Activated CD4-positive, alpha-beta T cell treated with anti-CD3 and anti-CD28 coated beads, Interleukin-2, amount 10 ng/mL, durations not matched to agents 7 days and 5 days (primary cell): Measurements from ENCODE around the gene TPP2. TPM values are rescaled to one million over a fixed set of nuclear protein-coding genes. Genes with fewer than 3 reads are reported as not detected.

Source experiments
- CTCF ChIA-PET: fragments of 350-600 bp; sonication (Branson Sonifier 250); formaldehyde crosslinking; loops from one replicate; lab custom pipeline; 2021; ENCODE audit warnings: antibody characterized with exemption; lab: Charles Lee
- POLR2A ChIA-PET: fragments of 350-600 bp; sonication (Branson Sonifier 250); formaldehyde crosslinking; loops from one replicate; lab custom pipeline; 2021; ENCODE audit warnings: antibody characterized with exemption; lab: Charles Lee
- DNase-seq: peaks from one replicate; pipeline ENCODE4 v3.0.0-alpha.2; 2020
- H3K27ac Mint-ChIP-seq: one replicate; pipeline ENCODE4 v1.8.0; 2021; ENCODE audit warnings: mild to moderate bottlenecking, moderate library complexity, mixed read lengths
- H3K27me3 Mint-ChIP-seq: one replicate; pipeline ENCODE4 v1.8.0; 2021; ENCODE audit warnings: mixed read lengths
- H3K36me3 Mint-ChIP-seq: one replicate; pipeline ENCODE4 v1.8.0; 2021; ENCODE audit warnings: low read depth, mixed read lengths
- H3K4me1 Mint-ChIP-seq: one replicate; pipeline ENCODE4 v1.8.0; 2021; ENCODE audit warnings: mixed read lengths
- H3K4me3 Mint-ChIP-seq: one replicate; pipeline ENCODE4 v1.8.0; 2021; ENCODE audit warnings: mild to moderate bottlenecking, moderate library complexity, mixed read lengths
- H3K9me3 Mint-ChIP-seq: one replicate; pipeline ENCODE4 v1.8.0; 2021; ENCODE audit warnings: mixed read lengths
- total RNA-seq, 2 experiments: library from RNA; stranded (reverse); gene quantifications; one replicate each; pipeline ENCODE4 v1.2.3, GENCODE V29; 2021

Gene TPP2
- total RNA-seq, 2 experiments from 2014 or later = 95.9 to 115 TPM

- POLR2A ChIA-PET = interaction anchor here (0.9 kb wide), 1 partner anchor 70 kb away, joined by 3 read pairs; the partner anchor contains the start of gene TEX30
- no peaks in the 10 kb centered on the region for H3K9me3 Mint-ChIP-seq
- DNase-seq = no peak
- no peak overlapping the region for H3K4me3 Mint-ChIP-seq
- CTCF ChIA-PET = interaction anchor here (1.7 kb wide), 1 partner anchor 17 kb away, joined by 5 read pairs; no protein-coding TSS in a partner anchor
- no peaks in the 10 kb centered on the region for H3K4me1 Mint-ChIP-seq
- peaks cover 22% of the 10 kb centered on the region for H3K27me3 Mint-ChIP-seq
- no peak overlapping the region for H3K27ac Mint-ChIP-seq
- no peaks in the 10 kb centered on the region for H3K36me3 Mint-ChIP-seq
These were observed 106.4 kb downstream of the TPP2 start for GRCh38 chr13:102702965-102703725.

GRCh38 chr13:102703726-102704035, 106.9 kb downstream of the TPP2 start:
- Mint-ChIP-seq H3K4me3 (no peak overlapping the region), H3K27me3 (peaks cover 21% of the 10 kb centered on the region), H3K9me3 (no peaks in the 10 kb centered on the region), H3K36me3 (no peaks in the 10 kb centered on the region), H3K27ac (no peak overlapping the region), H3K4me1 (no peaks in the 10 kb centered on the region)
- POLR2A ChIA-PET = no interaction called here
- CTCF ChIA-PET = no interaction called here
- no peak for DNase-seq

- Mint-ChIP-seq H3K27me3 (peaks cover 25% of the 10 kb centered on the region), H3K9me3 (no peaks in the 10 kb centered on the region), H3K27ac (no peak overlapping the region), H3K36me3 (no peaks in the 10 kb centered on the region), H3K4me3 (no peak overlapping the region), H3K4me1 (no peaks in the 10 kb centered on the region)
- ChIA-PET CTCF (no interaction called here), POLR2A (no interaction called here)
- DNase-seq = no peak
These were observed 107.7 kb downstream of the TPP2 start for GRCh38 chr13:102704238-102705058.

- Mint-ChIP-seq H3K27me3 (peaks cover 24% of the 10 kb centered on the region), H3K4me1 (no peaks in the 10 kb centered on the region), H3K9me3 (no peaks in the 10 kb centered on the region), H3K4me3 (no peak overlapping the region), H3K36me3 (no peaks in the 10 kb centered on the region), H3K27ac (no peak overlapping the region)
- ChIA-PET POLR2A (no interaction called here), CTCF (no interaction called here)
- DNase-seq = no peak
These were observed 110.7 kb downstream of the TPP2 start for GRCh38 chr13:102707467-102707866.

- H3K27me3 Mint-ChIP-seq = peaks cover 24% of the 10 kb centered on the region
- POLR2A ChIA-PET = no interaction called here
- H3K4me1 Mint-ChIP-seq = no peaks in the 10 kb centered on the region
These were observed 111.4 kb downstream of the TPP2 start for GRCh38 chr13:102708211-102708610.

GRCh38 chr13:102708991-102709390, 112.2 kb downstream of the TPP2 start:
- Mint-ChIP-seq H3K36me3 (no peaks in the 10 kb centered on the region), H3K4me1 (no peaks in the 10 kb centered on the region), H3K4me3 (no peak overlapping the region), H3K9me3 (no peaks in the 10 kb centered on the region), H3K27ac (no peak overlapping the region), H3K27me3 (peaks cover 24% of the 10 kb centered on the region)
- DNase-seq = no peak
- POLR2A ChIA-PET = no interaction called here
- CTCF ChIA-PET = interaction anchor here (1.4 kb wide), 1 partner anchor 9 kb away, joined by 4 read pairs; no protein-coding TSS in a partner anchor

More at GRCh38 chr13:102708211-102708610, 111.4 kb downstream of the TPP2 start:
- H3K27ac Mint-ChIP-seq = no peak overlapping the region
- H3K4me3 Mint-ChIP-seq = no peak overlapping the region
- H3K36me3 Mint-ChIP-seq = no peaks in the 10 kb centered on the region
- H3K9me3 Mint-ChIP-seq = no peaks in the 10 kb centered on the region
- DNase-seq = no peak
- CTCF ChIA-PET = no interaction called here

GRCh38 chr13:102709536-102709935, 112.8 kb downstream of the TPP2 start:
- CTCF ChIA-PET = interaction anchor here (1.3 to 1.4 kb wide), 2 partner anchors 9 to 15 kb away, joined by 3 to 4 read pairs; no protein-coding TSS in a partner anchor
- Mint-ChIP-seq H3K27ac (no peak overlapping the region), H3K36me3 (no peaks in the 10 kb centered on the region), H3K27me3 (peaks cover 24% of the 10 kb centered on the region), H3K4me1 (no peaks in the 10 kb centered on the region), H3K4me3 (no peak overlapping the region), H3K9me3 (no peaks in the 10 kb centered on the region)
- POLR2A ChIA-PET = no interaction called here
- DNase-seq = no peak

- ChIA-PET CTCF (interaction anchor here (1.3 to 1.5 kb wide), 3 partner anchors 8 to 89 kb away, joined by 3 to 4 read pairs (median 3); no protein-coding TSS in a partner anchor), POLR2A (no interaction called here)
- Mint-ChIP-seq H3K27me3 (peaks cover 22% of the 10 kb centered on the region), H3K4me1 (no peaks in the 10 kb centered on the region), H3K36me3 (no peaks in the 10 kb centered on the region), H3K9me3 (no peaks in the 10 kb centered on the region), H3K27ac (no peak overlapping the region), H3K4me3 (no peak overlapping the region)
- no peak for DNase-seq
These were observed 113.5 kb downstream of the TPP2 start for GRCh38 chr13:102710261-102710679.

GRCh38 chr13:102715447-102715846, 118.7 kb downstream of the TPP2 start:
- ChIA-PET CTCF (interaction anchor here (0.6 kb wide), 1 partner anchor 1544 kb away, joined by 3 read pairs; no protein-coding TSS in a partner anchor), POLR2A (no interaction called here)
- no peaks in the 10 kb centered on the region for H3K9me3 Mint-ChIP-seq
- no peaks in the 10 kb centered on the region for H3K4me1 Mint-ChIP-seq
- H3K27ac Mint-ChIP-seq = no peak overlapping the region
- no peak overlapping the region for H3K4me3 Mint-ChIP-seq
- peaks cover 3% of the 10 kb centered on the region for H3K27me3 Mint-ChIP-seq
- H3K36me3 Mint-ChIP-seq = no peaks in the 10 kb centered on the region
- DNase-seq = no peak

GRCh38 chr13:102718746-102719145, 122.0 kb downstream of the TPP2 start:
- CTCF ChIA-PET = interaction anchor here (0.7 to 1.8 kb wide), 5 partner anchors 9 to 127 kb away, joined by 3 to 4 read pairs (median 3); partner anchors contain the start of gene ERCC5
- H3K27me3 Mint-ChIP-seq = peaks cover 9% of the 10 kb centered on the region
- DNase-seq = no peak
- no peaks in the 10 kb centered on the region for H3K36me3 Mint-ChIP-seq
- no peaks in the 10 kb centered on the region for H3K9me3 Mint-ChIP-seq
- no peaks in the 10 kb centered on the region for H3K4me1 Mint-ChIP-seq
- POLR2A ChIA-PET = no interaction called here
- no peak overlapping the region for H3K4me3 Mint-ChIP-seq
- H3K27ac Mint-ChIP-seq = no peak overlapping the region

GRCh38 chr13:102721800-102722231, 125.0 kb downstream of the TPP2 start:
- Mint-ChIP-seq H3K27me3 (peaks cover 11% of the 10 kb centered on the region), H3K27ac (no peak overlapping the region), H3K4me1 (no peaks in the 10 kb centered on the region), H3K9me3 (no peaks in the 10 kb centered on the region), H3K36me3 (no peaks in the 10 kb centered on the region), H3K4me3 (no peak overlapping the region)
- ChIA-PET CTCF (no interaction called here), POLR2A (no interaction called here)
- DNase-seq = no peak

GRCh38 chr13:102724923-102725322, 128.1 kb downstream of the TPP2 start:
- Mint-ChIP-seq H3K4me3 (no peak overlapping the region), H3K4me1 (no peaks in the 10 kb centered on the region), H3K27me3 (peaks cover 14% of the 10 kb centered on the region), H3K36me3 (no peaks in the 10 kb centered on the region), H3K9me3 (no peaks in the 10 kb centered on the region), H3K27ac (no peak overlapping the region)
- DNase-seq = peak; percentile 9
- ChIA-PET POLR2A (interaction anchor here (0.7 kb wide), 1 partner anchor 129 kb away, joined by 3 read pairs; no protein-coding TSS in a partner anchor), CTCF (interaction anchor here (0.5 to 1.5 kb wide), 4 partner anchors 15 to 131 kb away, joined by 3 to 5 read pairs (median 3); partner anchors contain the start of gene ERCC5)
